ENCODE measurements around the gene MAP2K1. TPM values are rescaled to one million over a fixed set of nuclear protein-coding genes. Genes with fewer than 3 reads are reported as not detected.
"Not testable (repeated sequence)": the region's sequence is repeated elsewhere in the genome, so short reads cannot be mapped to it uniquely, and the experiment has no call there.

MAP2K1 gene
- total and polyA plus RNA-seq, 4 donors = 21.9 to 57.7 (median 43.0) TPM

GRCh38 chr15:66496951-66497501 lies 110.3 kb downstream of the MAP2K1 start:
- Histone ChIP-seq H3K4me3 (ENCODE audit: low read length in 2 of 2) (peak overlapping the region; percentile 76 to 79), H3K27me3 (ENCODE audit: control insufficient read depth in 1 of 2, insufficient read depth in 2 of 2, low read length in 1 of 2) (no peaks in the 10 kb centered on the region), H3K9me3 (ENCODE audit: control insufficient read depth, low read length) (no peaks in the 10 kb centered on the region), H3K36me3 (ENCODE audit: control insufficient read depth in 1 of 2, insufficient read depth in 2 of 2, low read length in 1 of 2) (peaks cover 3 to 4% of the 10 kb centered on the region in 2 donors), H3K27ac (ENCODE audit: low read depth in 1 of 2, low read length in 2 of 2) (peak overlapping the region in 1 of 2 donors; percentile 22), H3K4me1 (ENCODE audit: control insufficient read depth in 1 of 2, insufficient read depth in 2 of 2, low read length in 2 of 2) (no peaks in the 10 kb centered on the region)
- intact Hi-C loops (cut with DNase I) = loop anchor here (2.0 to 5.0 kb wide), 2 partner anchors 110 kb away; partner anchors contain the start of gene MAP2K1 (in 2 of the 2)
- 19 to 20% methylated on average over 17 of the region's 17 CpGs for WGBS, 2 donors
- ATAC-seq (ENCODE audit: low FRiP score) (no peak), DNase-seq (no peak)

GRCh38 chr15:66497502-66498455 lies 111.1 kb downstream of the MAP2K1 start, which contains the start of gene SNAPC5:
Gene SNAPC5, minus strand, starts transcription at chr15:66497762. Its CDS starts 31 bp downstream, at chr15:66497731.
- WGBS, 2 donors = 6% methylated on average over 43 of the region's 43 CpGs
- ATAC-seq (ENCODE audit: low FRiP score) (peak; percentile 99), DNase-seq (peak; percentile 98 to 99)
- Histone ChIP-seq H3K4me3 (ENCODE audit: low read length in 2 of 2) (peak within 1 kb of the TSS; percentile 76 to 79), H3K27me3 (ENCODE audit: control insufficient read depth in 1 of 2, insufficient read depth in 2 of 2, low read length in 1 of 2) (no peaks in the 10 kb centered on the region), H3K36me3 (ENCODE audit: control insufficient read depth in 1 of 2, insufficient read depth in 2 of 2, low read length in 1 of 2) (peaks cover 3 to 4% of the 10 kb centered on the region in 2 donors), H3K9me3 (ENCODE audit: control insufficient read depth, low read length) (no peaks in the 10 kb centered on the region), H3K27ac (ENCODE audit: low read depth in 1 of 2, low read length in 2 of 2) (peak within 1 kb of the TSS; percentile 52 to 67), H3K4me1 (ENCODE audit: control insufficient read depth in 1 of 2, insufficient read depth in 2 of 2, low read length in 2 of 2) (no peaks in the 10 kb centered on the region)
- intact Hi-C loops (cut with DNase I) = loop anchor here (2.0 to 5.0 kb wide), 2 partner anchors 110 to 111 kb away; partner anchors contain the start of gene MAP2K1 (in 2 of the 2)

- H3K4me3 ChIP-seq (ENCODE audit: low read length in 2 of 2) = no peak overlapping the region
- H3K36me3 ChIP-seq (ENCODE audit: control insufficient read depth in 1 of 2, insufficient read depth in 2 of 2, low read length in 1 of 2) = peaks cover 3 to 4% of the 10 kb centered on the region in 2 donors
- WGBS, 2 donors = 27 to 34% methylated on average over 3 of the region's 3 CpGs
- H3K9me3 ChIP-seq (ENCODE audit: control insufficient read depth, low read length) = no peaks in the 10 kb centered on the region
- no peak overlapping the region for H3K27ac ChIP-seq (ENCODE audit: low read depth in 1 of 2, low read length in 2 of 2)
- intact Hi-C loops (cut with DNase I) = loop anchor here in 1 of 2 donors (5.0 kb wide), 1 partner anchor 111 kb away; the partner anchor contains the start of gene MAP2K1
- peaks cover 0 to 4% of the 10 kb centered on the region in 2 donors for H3K4me1 ChIP-seq (ENCODE audit: control insufficient read depth in 1 of 2, insufficient read depth in 2 of 2, low read length in 2 of 2)
- ATAC-seq (ENCODE audit: low FRiP score) = no peak
- no peaks in the 10 kb centered on the region for H3K27me3 ChIP-seq (ENCODE audit: control insufficient read depth in 1 of 2, insufficient read depth in 2 of 2, low read length in 1 of 2)
- DNase-seq = no peak
These were observed 112.0 kb downstream of the MAP2K1 start for GRCh38 chr15:66498501-66499386.

GRCh38 chr15:66500346-66500745 lies 113.6 kb downstream of the MAP2K1 start:
- H3K4me3 ChIP-seq (ENCODE audit: low read length in 2 of 2); H3K4me1 ChIP-seq (ENCODE audit: control insufficient read depth in 1 of 2, insufficient read depth in 2 of 2, low read length in 2 of 2); DNase-seq; intact Hi-C loops (cut with DNase I); ATAC-seq (ENCODE audit: low FRiP score); H3K9me3 ChIP-seq (ENCODE audit: control insufficient read depth, low read length); H3K27ac ChIP-seq (ENCODE audit: low read depth in 1 of 2, low read length in 2 of 2); H3K27me3 ChIP-seq (ENCODE audit: control insufficient read depth in 1 of 2, insufficient read depth in 2 of 2, low read length in 1 of 2); H3K36me3 ChIP-seq (ENCODE audit: control insufficient read depth in 1 of 2, insufficient read depth in 2 of 2, low read length in 1 of 2): not testable (repeated sequence)
- 85 to 86% methylated on average over 7 of the region's 7 CpGs for WGBS, 2 donors

GRCh38 chr15:66502491-66502890 lies 115.8 kb downstream of the MAP2K1 start:
- H3K36me3 ChIP-seq (ENCODE audit: control insufficient read depth in 1 of 2, insufficient read depth in 2 of 2, low read length in 1 of 2) = no peaks in the 10 kb centered on the region
- no peak overlapping the region for H3K4me3 ChIP-seq (ENCODE audit: low read length in 2 of 2)
- no peak overlapping the region for H3K27ac ChIP-seq (ENCODE audit: low read depth in 1 of 2, low read length in 2 of 2)
- intact Hi-C loops (cut with DNase I) = no loop called here
- peaks cover 0 to 6% of the 10 kb centered on the region in 2 donors for H3K4me1 ChIP-seq (ENCODE audit: control insufficient read depth in 1 of 2, insufficient read depth in 2 of 2, low read length in 2 of 2)
- 73 to 74% methylated on average over 10 of the region's 10 CpGs for WGBS, 2 donors
- H3K27me3 ChIP-seq (ENCODE audit: control insufficient read depth in 1 of 2, insufficient read depth in 2 of 2, low read length in 1 of 2) = no peaks in the 10 kb centered on the region
- DNase-seq (no peak), ATAC-seq (ENCODE audit: low FRiP score) (no peak)
- no peaks in the 10 kb centered on the region for H3K9me3 ChIP-seq (ENCODE audit: control insufficient read depth, low read length)

GRCh38 chr15:66503041-66503648 lies 116.4 kb downstream of the MAP2K1 start:
- H3K4me1 ChIP-seq (ENCODE audit: control insufficient read depth in 1 of 2, insufficient read depth in 2 of 2, low read length in 2 of 2); H3K27ac ChIP-seq (ENCODE audit: low read depth in 1 of 2, low read length in 2 of 2); H3K9me3 ChIP-seq (ENCODE audit: control insufficient read depth, low read length); DNase-seq; H3K36me3 ChIP-seq (ENCODE audit: control insufficient read depth in 1 of 2, insufficient read depth in 2 of 2, low read length in 1 of 2); H3K27me3 ChIP-seq (ENCODE audit: control insufficient read depth in 1 of 2, insufficient read depth in 2 of 2, low read length in 1 of 2); intact Hi-C loops (cut with DNase I); ATAC-seq (ENCODE audit: low FRiP score): not testable (repeated sequence)
- H3K4me3 ChIP-seq (ENCODE audit: low read length in 2 of 2) = peak overlapping the region in 1 of 2 donors; percentile 96
- WGBS, 2 donors = 60 to 62% methylated on average over 13 of the region's 13 CpGs

GRCh38 chr15:66503780-66504562 lies 117.3 kb downstream of the MAP2K1 start:
- intact Hi-C loops (cut with DNase I) = no loop called here
- no peak for DNase-seq
- 1% methylated on average over 12 of the region's 12 CpGs for WGBS, 2 donors
- peak overlapping the region; percentile 59 to 77 for H3K27ac ChIP-seq (ENCODE audit: low read depth in 1 of 2, low read length in 2 of 2)
- H3K4me1 ChIP-seq (ENCODE audit: control insufficient read depth in 1 of 2, insufficient read depth in 2 of 2, low read length in 2 of 2) = peaks cover 0 to 6% of the 10 kb centered on the region in 2 donors
- no peaks in the 10 kb centered on the region for H3K27me3 ChIP-seq (ENCODE audit: control insufficient read depth in 1 of 2, insufficient read depth in 2 of 2, low read length in 1 of 2)
- no peaks in the 10 kb centered on the region for H3K36me3 ChIP-seq (ENCODE audit: control insufficient read depth in 1 of 2, insufficient read depth in 2 of 2, low read length in 1 of 2)
- H3K9me3 ChIP-seq (ENCODE audit: control insufficient read depth, low read length) = no peaks in the 10 kb centered on the region
- ATAC-seq (ENCODE audit: low FRiP score) = no peak
- peak overlapping the region; percentile 70 to 96 for H3K4me3 ChIP-seq (ENCODE audit: low read length in 2 of 2)

All from aorta (tissue), 5 donors.